HEK293 (cell line): ENCODE measurements around the gene STARD6.

Experiments used
- ATF2 ChIP-seq: fragments of 450-650 bp; formaldehyde crosslinking; IDR thresholded peaks from 2 replicates; pipeline ENCODE4 v1.5.1; 2016; ENCODE audit warnings: missing biosample characterization, missing genetic modification characterization, low read depth
- CTCF ChIP-seq: fragments of 450-650 bp; formaldehyde crosslinking; IDR thresholded peaks from 2 replicates; pipeline ENCODE4 v1.5.1; 2016; ENCODE audit warnings: missing biosample characterization, missing genetic modification characterization
- KLF10 ChIP-seq: fragments of 450-650 bp; IDR thresholded peaks from 2 replicates; pipeline ENCODE4 v1.5.1; 2018; ENCODE audit warnings: missing biosample characterization, mild to moderate bottlenecking, missing genetic modification characterization
- RBAK ChIP-seq: fragments of 450-650 bp; formaldehyde crosslinking; IDR thresholded peaks from 2 replicates; pipeline ENCODE4 v1.5.1; 2016; ENCODE audit warnings: missing biosample characterization, missing genetic modification characterization
- ZBTB11 ChIP-seq: fragments of 450-650 bp; formaldehyde crosslinking; conservative IDR thresholded peaks from 2 replicates; pipeline ENCODE4 v1.5.1; 2016; ENCODE audit warnings: low read depth, missing biosample characterization, missing genetic modification characterization
- ZBTB21 ChIP-seq: fragments of 450-650 bp; formaldehyde crosslinking; IDR thresholded peaks from 2 replicates; pipeline ENCODE4 v1.5.1; 2017; ENCODE audit warnings: missing biosample characterization, missing genetic modification characterization
- ZFHX2 ChIP-seq: fragments of 450-650 bp; formaldehyde crosslinking; conservative IDR thresholded peaks from 2 replicates; pipeline ENCODE4 v1.5.1; 2016; ENCODE audit warnings: missing biosample characterization, missing genetic modification characterization
- ZNF274 ChIP-seq, 2 experiments: fragments of 200-500 bp in 1 of 2; fragments of 450-650 bp in 1 of 2; sonication (Bioruptor generic) in 1 of 2; formaldehyde crosslinking in 1 of 2; IDR thresholded peaks; 2 replicates each; pipeline versions ENCODE4 v1.5.1 to v1.6.1; 2014 to 2016; ENCODE audit warnings: borderline replicate concordance in 1 of 2, inconsistent platforms in 1 of 2, low read length in 1 of 2, missing biosample characterization in 1 of 2, missing genetic modification characterization in 1 of 2
- ZNF341 ChIP-seq: fragments of 450-650 bp; formaldehyde crosslinking; IDR thresholded peaks from 2 replicates; pipeline ENCODE4; 2016; ENCODE audit warnings: low read depth, missing biosample characterization, missing genetic modification characterization
- ZNF404 ChIP-seq: fragments of 450-650 bp; formaldehyde crosslinking; IDR thresholded peaks from 2 replicates; pipeline ENCODE4 v1.5.1; 2017; ENCODE audit warnings: missing biosample characterization, missing genetic modification characterization
- ZNF416 ChIP-seq: fragments of 450-650 bp; formaldehyde crosslinking; IDR thresholded peaks from 2 replicates; pipeline ENCODE4 v1.5.1; 2016; ENCODE audit warnings: missing biosample characterization, missing genetic modification characterization
- ZNF449 ChIP-seq: fragments of 450-650 bp; formaldehyde crosslinking; IDR thresholded peaks from 2 replicates; pipeline ENCODE4 v1.5.1; 2017; ENCODE audit warnings: missing biosample characterization, mild to moderate bottlenecking, missing genetic modification characterization, moderate library complexity
- ZNF521 ChIP-seq: fragments of 450-650 bp; formaldehyde crosslinking; IDR thresholded peaks from 2 replicates; pipeline ENCODE4 v1.5.1; 2017; ENCODE audit warnings: missing biosample characterization, mild to moderate bottlenecking, missing genetic modification characterization
- ZNF549 ChIP-seq: fragments of 450-650 bp; IDR thresholded peaks from 2 replicates; pipeline ENCODE4 v1.5.1; 2018; ENCODE audit warnings: missing biosample characterization, missing genetic modification characterization, mild to moderate bottlenecking, inconsistent platforms, moderate library complexity

GRCh38 chr18:54388203-54389142 is 30.8 kb upstream of the STARD6 start:
- TF ChIP-seq RBAK (tag by site-specific recombination) (no peak), ZNF341 (no peak), ATF2 (tag by site-specific recombination) (no peak), ZNF416 (tag by site-specific recombination) (no peak), ZNF404 (tag by site-specific recombination) (no peak), ZBTB21 (tag by site-specific recombination) (no peak), KLF10 (no peak), ZNF274 (IDR thresholded peaks at IDR 0.05; ENCODE audit: low read length) (no peak), ZNF274 (tag by site-specific recombination; IDR thresholded peaks at IDR 0.05; ENCODE audit: borderline replicate concordance) (no peak), ZNF549 (tag by site-specific recombination) (no peak), ZBTB11 (tag by site-specific recombination) (no peak), ZFHX2 (0 out of 2 replicates have a peak, but pooled peaks have one; percentile 21), CTCF (tag by site-specific recombination) (no peak), ZNF449 (no peak), ZNF521 (tag by site-specific recombination) (no peak)
